ENCODE measurements around the gene CRABP2.

DNA sequence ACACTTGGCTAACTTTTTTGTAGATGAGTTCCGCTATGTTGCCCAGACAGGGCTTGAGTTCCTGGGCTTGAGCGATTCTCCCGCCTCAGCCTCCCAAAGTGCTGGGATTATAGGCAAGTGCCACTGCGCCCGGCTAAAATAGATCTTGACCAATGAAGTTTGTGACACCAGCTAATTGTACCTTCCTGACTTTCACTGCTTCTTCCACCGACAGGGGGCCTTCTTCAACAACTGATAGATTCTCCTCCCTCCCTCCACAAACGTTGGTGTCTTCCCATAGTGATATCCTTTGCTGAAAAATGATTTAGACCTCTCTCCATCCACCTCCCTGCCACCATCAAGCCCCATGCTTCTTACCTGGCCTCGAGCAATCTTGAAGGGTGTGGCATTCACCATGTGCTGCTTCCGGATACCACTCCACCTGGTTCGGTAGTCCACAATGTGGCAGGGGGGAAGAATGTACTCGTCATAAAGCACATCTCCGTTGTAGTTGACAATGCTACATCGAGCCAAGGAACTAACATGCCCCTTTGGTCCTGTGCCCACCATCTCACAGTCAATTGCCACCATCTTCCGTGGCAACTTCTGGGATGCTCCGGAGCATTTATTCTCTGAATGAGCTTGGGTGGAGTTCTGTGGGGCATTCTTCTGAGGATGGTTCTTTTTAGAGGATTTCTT, 21.3 kb upstream of the CRABP2 start:
- TF ChIP-seq, protein P1, sequence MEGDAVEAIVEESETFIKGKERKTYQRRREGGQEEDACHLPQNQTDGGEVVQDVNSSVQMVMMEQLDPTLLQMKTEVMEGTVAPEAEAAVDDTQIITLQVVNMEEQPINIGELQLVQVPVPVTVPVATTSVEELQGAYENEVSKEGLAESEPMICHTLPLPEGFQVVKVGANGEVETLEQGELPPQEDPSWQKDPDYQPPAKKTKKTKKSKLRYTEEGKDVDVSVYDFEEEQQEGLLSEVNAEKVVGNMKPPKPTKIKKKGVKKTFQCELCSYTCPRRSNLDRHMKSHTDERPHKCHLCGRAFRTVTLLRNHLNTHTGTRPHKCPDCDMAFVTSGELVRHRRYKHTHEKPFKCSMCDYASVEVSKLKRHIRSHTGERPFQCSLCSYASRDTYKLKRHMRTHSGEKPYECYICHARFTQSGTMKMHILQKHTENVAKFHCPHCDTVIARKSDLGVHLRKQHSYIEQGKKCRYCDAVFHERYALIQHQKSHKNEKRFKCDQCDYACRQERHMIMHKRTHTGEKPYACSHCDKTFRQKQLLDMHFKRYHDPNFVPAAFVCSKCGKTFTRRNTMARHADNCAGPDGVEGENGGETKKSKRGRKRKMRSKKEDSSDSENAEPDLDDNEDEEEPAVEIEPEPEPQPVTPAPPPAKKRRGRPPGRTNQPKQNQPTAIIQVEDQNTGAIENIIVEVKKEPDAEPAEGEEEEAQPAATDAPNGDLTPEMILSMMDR (conservative IDR thresholded peaks at IDR 0.05; ENCODE audit: low read depth, low read length) = peak; percentile 74
- no peak for TF ChIP-seq EZH2 (IDR thresholded peaks at IDR 0.05; ENCODE audit: borderline replicate concordance, low read depth, low read length, poor library complexity, severe bottlenecking)

Measured in A673 (cell line).